ENCODE results near the gene KSR1.
"Not testable (repeated sequence)": the region's sequence is repeated elsewhere in the genome, so short reads cannot be mapped to it uniquely, and the experiment has no call there.

The KSR1 gene

GRCh38 chr17:27418366-27418615 is 38.0 kb upstream of the KSR1 start:
- Histone ChIP-seq H3K4me1 (ENCODE audit: control insufficient read depth in 1 of 2, insufficient read depth in 1 of 2, low read depth in 1 of 2, low read length in 1 of 2) (peaks cover 2 to 4% of the 10 kb centered on the region in 2 experiments), H3K4me3 (ENCODE audit: low read depth in 1 of 2, low read length in 1 of 2) (no peak overlapping the region), H3K9me3 (no peaks in the 10 kb centered on the region), H3K36me3 (no peaks in the 10 kb centered on the region), H3K27me3 (no peaks in the 10 kb centered on the region), H3K27ac (no peak overlapping the region)
- no peak for TF ChIP-seq CTCF (IDR thresholded peaks at IDR 0.05)

- TF ChIP-seq CTCF (IDR thresholded peaks at IDR 0.05), result no peak
- H3K27ac ChIP-seq, result no peak overlapping the region
- H3K4me3 ChIP-seq (ENCODE audit: low read depth in 1 of 2, low read length in 1 of 2), result no peak overlapping the region
- H3K9me3 ChIP-seq, result no peaks in the 10 kb centered on the region
- H3K27me3 ChIP-seq, result no peaks in the 10 kb centered on the region
- H3K36me3 ChIP-seq, result no peaks in the 10 kb centered on the region
- no peaks in the 10 kb centered on the region for H3K4me1 ChIP-seq (ENCODE audit: control insufficient read depth in 1 of 2, insufficient read depth in 1 of 2, low read depth in 1 of 2, low read length in 1 of 2)
Measured at GRCh38 chr17:27419156-27419555, 37.1 kb upstream of the KSR1 start.

- H3K4me3 ChIP-seq (ENCODE audit: low read depth in 1 of 2, low read length in 1 of 2), result no peak overlapping the region
- no peak for TF ChIP-seq CTCF (IDR thresholded peaks at IDR 0.05)
- H3K36me3 ChIP-seq, result no peaks in the 10 kb centered on the region
- no peaks in the 10 kb centered on the region for H3K27me3 ChIP-seq
- H3K4me1 ChIP-seq (ENCODE audit: control insufficient read depth in 1 of 2, insufficient read depth in 1 of 2, low read depth in 1 of 2, low read length in 1 of 2), result no peaks in the 10 kb centered on the region
- no peak overlapping the region for H3K27ac ChIP-seq
- H3K9me3 ChIP-seq, result no peaks in the 10 kb centered on the region
Measured at GRCh38 chr17:27420211-27420950, 35.9 kb upstream of the KSR1 start.

- Histone ChIP-seq H3K27ac (no peak overlapping the region), H3K4me1 (ENCODE audit: control insufficient read depth in 1 of 2, insufficient read depth in 1 of 2, low read depth in 1 of 2, low read length in 1 of 2) (no peaks in the 10 kb centered on the region), H3K9me3 (no peaks in the 10 kb centered on the region), H3K27me3 (no peaks in the 10 kb centered on the region), H3K36me3 (no peaks in the 10 kb centered on the region), H3K4me3 (ENCODE audit: low read depth in 1 of 2, low read length in 1 of 2) (no peak overlapping the region)
- TF ChIP-seq CTCF (IDR thresholded peaks at IDR 0.05), result no peak
Measured at GRCh38 chr17:27421111-27421510, 35.1 kb upstream of the KSR1 start.

GRCh38 chr17:27421626-27422025 is 34.6 kb upstream of the KSR1 start:
- H3K4me1 ChIP-seq (ENCODE audit: control insufficient read depth in 1 of 2, insufficient read depth in 1 of 2, low read depth in 1 of 2, low read length in 1 of 2); H3K4me3 ChIP-seq (ENCODE audit: low read depth in 1 of 2, low read length in 1 of 2); H3K36me3 ChIP-seq; H3K27ac ChIP-seq; H3K9me3 ChIP-seq; H3K27me3 ChIP-seq: not testable (repeated sequence)

GRCh38 chr17:27422601-27423000 is 33.6 kb upstream of the KSR1 start:
- Histone ChIP-seq H3K27me3 (no peaks in the 10 kb centered on the region), H3K4me3 (ENCODE audit: low read depth in 1 of 2, low read length in 1 of 2) (no peak overlapping the region), H3K36me3 (no peaks in the 10 kb centered on the region), H3K27ac (no peak overlapping the region), H3K4me1 (ENCODE audit: control insufficient read depth in 1 of 2, insufficient read depth in 1 of 2, low read depth in 1 of 2, low read length in 1 of 2) (no peaks in the 10 kb centered on the region), H3K9me3 (no peaks in the 10 kb centered on the region)
- TF ChIP-seq CTCF (IDR thresholded peaks at IDR 0.05), result no peak
